IMR-90 (cell line): Measurements from ENCODE around the gene GPR142.

Experiments used
- BHLHE40 ChIP-seq: fragments of 150-350 bp; IDR thresholded peaks from 2 replicates; pipeline ENCODE4 v1.6.1; 2016; ENCODE audit warnings: mild to moderate bottlenecking, low read depth, low read length
- CEBPB ChIP-seq: IDR thresholded peaks from 2 replicates; pipeline ENCODE4 v1.6.1; 2012; ENCODE audit warnings: low read depth, low read length, improper control_type of control experiment
- CHD1 ChIP-seq: IDR thresholded peaks from 2 replicates; pipeline ENCODE4 v1.6.1; 2012; ENCODE audit warnings: low read depth, low read length, improper control_type of control experiment
- CTCF ChIP-seq: conservative IDR thresholded peaks from 2 replicates; pipeline ENCODE4 v1.5.1; 2012; ENCODE audit warnings: mild to moderate bottlenecking, low read depth, low read length, improper control_type of control experiment
- ELK1 ChIP-seq: fragments of 150-350 bp; IDR thresholded peaks from 2 replicates; pipeline ENCODE4 v1.6.1; 2016; ENCODE audit warnings: low read depth, mild to moderate bottlenecking, low read length, moderate library complexity, borderline replicate concordance
- MAFK ChIP-seq: IDR thresholded peaks from 2 replicates; pipeline ENCODE4 v1.6.1; 2012; ENCODE audit warnings: low read depth, low read length, improper control_type of control experiment
- MAZ ChIP-seq: IDR thresholded peaks from 2 replicates; pipeline ENCODE4 v1.6.1; 2012; ENCODE audit warnings: low read depth, mild to moderate bottlenecking, low read length, improper control_type of control experiment, moderate library complexity, borderline replicate concordance
- NFE2L2 ChIP-seq: fragments of 150-350 bp; IDR thresholded peaks from 2 replicates; pipeline ENCODE4 v1.6.1; 2016; ENCODE audit warnings: low read depth, mild to moderate bottlenecking, low read length
- POLR2A ChIP-seq: IDR thresholded peaks from 2 replicates; pipeline ENCODE4 v1.6.1; 2012; ENCODE audit warnings: mild to moderate bottlenecking, low read depth, low read length
- RAD21 ChIP-seq: IDR thresholded peaks from 2 replicates; pipeline ENCODE4 v1.6.1; 2012; ENCODE audit warnings: low read length, improper control_type of control experiment
- RCOR1 ChIP-seq: IDR thresholded peaks from 2 replicates; pipeline ENCODE4 v1.6.1; 2012; ENCODE audit warnings: mild to moderate bottlenecking, low read length, improper control_type of control experiment; ENCODE audit not compliant: insufficient replicate concordance
- RFX5 ChIP-seq: IDR thresholded peaks from 2 replicates; pipeline ENCODE4 v1.8.0; 2012; ENCODE audit warnings: low read depth, mild to moderate bottlenecking, low read length, moderate library complexity
- SMC3 ChIP-seq: fragments of 150-350 bp; IDR thresholded peaks from 2 replicates; pipeline ENCODE4 v1.6.1; 2016; ENCODE audit warnings: low read depth, mild to moderate bottlenecking, antibody characterized with exemption, low read length, moderate library complexity
- USF2 ChIP-seq: fragments of 150-350 bp; IDR thresholded peaks from 2 replicates; pipeline ENCODE4 v1.6.1; 2017; ENCODE audit warnings: mild to moderate bottlenecking, antibody characterized with exemption, low read length, low read depth

- TF ChIP-seq POLR2A (no peak), CTCF (no peak), CEBPB (no peak), RAD21 (no peak), USF2 (no peak), MAZ (no peak), RFX5 (no peak), BHLHE40 (no peak), NFE2L2 (no peak), CHD1 (no peak), SMC3 (no peak), MAFK (no peak), RCOR1 (no peak), ELK1 (no peak)
Observed at GRCh38 chr17:74404218-74404617, 36.9 kb downstream of the GPR142 start.
